RCC 7860 (cell line): ENCODE measurements around the gene NRG2.

Experiments
- DNase-seq: peaks from one replicate; pipeline ENCODE4 v3.0.0-alpha.2; 2015; ENCODE audit warnings: low spot score
- FAIRE-seq: peaks from 2 replicates; lab custom pipeline; 2012; peaks lifted over from hg19 to GRCh38; lab: Jason Lieb, UNC

NRG2 gene

DNA sequence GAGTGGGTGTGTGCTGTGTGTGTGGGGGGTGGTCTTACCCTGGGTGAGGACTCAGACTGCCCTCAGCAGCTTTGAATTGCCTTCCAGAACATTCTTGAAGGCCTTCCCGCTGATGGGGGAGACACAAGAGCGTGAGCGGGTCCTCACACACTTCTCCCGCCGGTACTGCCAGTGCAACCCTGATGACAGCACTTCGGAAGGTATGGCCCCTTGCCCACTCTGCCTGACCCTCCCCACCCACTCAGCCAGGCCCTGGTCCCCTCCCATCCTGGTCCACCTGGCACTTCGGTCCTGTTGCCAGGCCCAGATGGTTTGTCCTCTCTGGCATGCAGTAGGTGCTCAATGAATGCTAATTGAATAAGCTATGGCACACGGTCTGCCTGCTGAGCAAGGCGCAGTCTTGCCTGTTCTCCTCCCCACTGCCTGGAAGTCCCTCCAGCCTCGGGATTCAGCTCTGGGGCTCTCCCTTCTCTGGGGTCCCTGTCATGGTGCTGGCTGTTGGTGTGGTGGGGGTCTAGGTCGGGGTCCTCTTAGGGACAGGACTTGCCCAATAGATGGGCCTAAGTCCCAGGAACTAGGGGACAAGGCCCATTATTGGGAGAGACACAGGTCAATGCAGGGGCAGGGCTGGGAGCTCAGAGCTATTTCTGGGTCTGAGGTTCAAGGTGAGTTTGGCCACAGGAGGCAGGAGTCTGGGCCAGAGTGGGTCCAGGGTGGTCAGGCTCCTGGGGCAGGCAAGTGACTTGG lies 221.1 kb downstream of the NRG2 start:
- DNase-seq (no peak), FAIRE-seq (no peak)

DNA sequence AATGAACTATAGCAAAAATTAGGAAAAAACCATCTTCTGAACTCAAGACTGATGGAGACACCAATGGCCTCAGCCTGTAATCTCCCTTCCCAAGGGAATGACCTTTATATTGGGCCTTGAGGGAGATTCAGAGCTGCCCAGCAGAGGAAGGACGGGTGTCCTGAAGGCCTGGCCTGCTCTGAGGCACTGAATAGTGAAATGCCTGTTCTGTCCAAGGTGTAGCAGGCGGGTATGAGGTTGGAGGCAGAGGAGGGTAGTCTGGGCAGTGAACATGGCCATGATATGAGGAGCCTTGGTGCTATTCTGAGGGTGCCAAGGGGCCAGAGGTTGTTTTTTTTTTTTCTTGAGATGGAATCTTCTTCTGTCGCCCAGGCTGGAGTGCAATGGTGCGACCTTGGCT lies 222.5 kb downstream of the NRG2 start:
- DNase-seq (no peak), FAIRE-seq (no peak)

DNA sequence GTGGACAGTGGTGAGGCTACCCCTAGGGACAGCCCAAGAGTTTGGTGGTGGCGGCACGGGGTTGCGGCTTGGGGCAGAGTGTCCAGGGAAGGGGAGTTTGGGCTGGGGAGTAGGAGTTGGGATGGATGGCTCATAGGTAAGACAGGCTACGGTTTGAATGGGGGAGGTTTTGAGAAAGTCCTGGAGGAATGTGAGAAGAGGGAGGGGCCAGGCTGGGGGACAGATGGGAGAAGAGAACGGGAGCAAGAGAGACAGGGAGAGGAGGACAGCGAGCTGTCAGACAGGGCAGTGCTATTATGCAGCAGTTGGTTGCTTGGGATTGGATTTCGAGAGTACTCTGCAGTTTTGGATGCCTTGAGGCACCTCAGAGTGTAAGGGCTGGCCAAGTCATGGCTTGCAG lies 223.0 kb downstream of the NRG2 start:
- no peak for DNase-seq
- no peak for FAIRE-seq

DNA sequence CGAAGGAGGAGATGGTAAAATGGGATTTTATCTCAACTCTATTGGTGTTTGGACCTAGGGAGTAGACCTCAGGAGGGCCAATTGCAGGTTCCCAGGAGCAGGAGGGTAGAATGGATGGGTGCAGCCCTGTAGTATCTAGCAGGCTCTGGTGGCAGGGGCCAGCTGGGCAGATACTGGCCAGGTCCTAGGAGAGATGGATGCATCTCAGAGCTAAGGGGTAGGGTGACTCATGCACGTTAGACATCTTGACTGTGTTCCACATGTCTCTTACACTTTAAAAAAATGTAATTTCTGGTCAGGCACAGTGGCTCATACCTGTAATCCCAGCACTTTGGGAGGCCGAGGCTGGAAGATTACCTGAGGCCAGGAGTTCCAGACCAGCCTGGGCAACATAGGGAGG lies 225.1 kb downstream of the NRG2 start:
- no peak for FAIRE-seq

DNA sequence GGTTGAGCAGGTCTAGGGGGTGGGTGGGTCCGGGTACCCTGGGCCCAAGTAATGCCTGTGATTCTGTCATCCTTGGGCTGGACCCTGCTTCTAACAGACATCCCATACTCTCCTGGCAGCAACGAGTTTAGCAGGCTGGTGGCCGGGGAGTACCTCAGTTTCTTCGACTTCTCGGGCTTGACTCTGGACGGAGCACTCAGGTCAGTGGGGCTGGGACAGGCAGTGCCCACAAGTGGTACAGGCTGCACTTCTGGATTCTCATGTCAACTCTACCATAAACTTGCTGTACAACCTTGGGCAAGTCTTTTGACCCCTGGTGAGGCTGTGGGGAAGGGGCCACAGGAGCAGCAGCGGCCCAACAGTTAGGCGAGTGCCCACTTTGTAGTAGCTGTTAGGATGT lies 225.7 kb downstream of the NRG2 start:
- DNase-seq = no peak

More for the DNA sequence above, 225.1 kb downstream of the NRG2 start:
- DNase-seq = no peak

DNA sequence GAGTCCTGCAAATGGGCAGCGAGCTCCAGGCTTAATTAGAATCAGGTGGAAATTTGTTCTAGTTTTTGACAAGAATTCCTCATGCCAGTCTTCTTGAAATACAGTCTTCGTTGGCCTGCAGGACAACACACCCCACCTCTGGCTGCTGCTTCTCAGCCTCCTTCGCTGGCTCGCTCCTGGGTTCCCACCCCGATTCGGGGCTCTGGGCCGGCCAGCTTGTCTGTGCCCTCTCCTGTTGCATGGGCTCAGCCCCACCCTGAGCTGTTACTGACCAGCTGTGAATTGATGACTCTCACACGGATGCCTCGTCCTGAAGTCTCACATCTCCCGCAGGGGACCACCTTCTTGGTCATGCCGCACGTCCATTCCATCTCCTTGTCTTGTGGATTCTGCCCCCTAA lies 226.5 kb downstream of the NRG2 start:
- FAIRE-seq (no peak), DNase-seq (no peak)

More for the DNA sequence above, 225.7 kb downstream of the NRG2 start:
- FAIRE-seq = no peak

DNA sequence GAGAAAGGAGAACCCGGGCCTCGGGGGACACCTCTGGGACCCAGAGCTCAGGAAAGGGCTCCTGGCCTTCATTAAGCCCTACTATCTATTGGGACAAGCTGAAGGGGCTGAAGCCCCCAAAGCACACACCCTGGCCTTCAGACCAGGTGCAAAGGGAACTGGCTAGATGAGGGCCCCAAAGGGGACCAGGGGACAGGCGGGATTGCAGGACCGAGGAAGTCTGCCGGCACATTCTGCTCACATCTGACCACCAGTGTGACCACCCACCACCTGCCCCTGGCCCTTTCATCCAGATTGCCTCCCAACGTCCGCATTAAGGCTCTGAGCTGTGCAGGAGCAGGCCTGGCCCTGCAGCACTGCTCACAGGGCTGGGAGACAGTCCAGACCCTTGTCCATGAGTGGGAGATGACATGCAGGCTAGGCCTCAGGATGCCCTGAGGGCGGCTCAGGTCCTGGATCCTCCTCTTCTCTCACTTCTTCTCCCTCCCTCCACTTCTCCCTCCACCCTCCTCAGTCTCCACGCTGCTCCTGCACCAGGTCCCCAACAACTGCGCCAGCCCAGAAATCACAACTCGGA lies 228.3 kb downstream of the NRG2 start:
- FAIRE-seq = no peak
- no peak for DNase-seq

DNA sequence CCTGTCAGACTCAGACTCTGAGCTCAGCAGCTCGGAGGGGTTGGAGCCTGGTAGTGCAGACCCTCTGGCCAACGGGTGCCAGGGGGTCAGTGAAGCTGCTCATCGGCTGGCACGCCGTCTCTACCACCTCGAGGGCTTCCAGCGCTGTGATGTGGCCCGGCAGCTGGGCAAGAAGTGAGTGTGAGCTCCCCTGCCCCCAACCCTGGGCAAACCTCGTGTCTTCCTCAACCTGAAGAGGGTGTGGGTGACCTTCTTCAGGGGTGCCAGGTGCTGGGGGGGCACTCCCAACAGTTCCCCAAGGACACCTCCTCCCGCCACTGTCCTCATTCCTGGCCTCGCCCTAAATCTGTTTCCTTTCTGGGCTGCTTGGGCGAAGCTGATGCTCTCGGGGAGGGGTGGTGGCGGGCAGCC lies 228.9 kb downstream of the NRG2 start:
- no peak for DNase-seq
- FAIRE-seq = no peak

DNA sequence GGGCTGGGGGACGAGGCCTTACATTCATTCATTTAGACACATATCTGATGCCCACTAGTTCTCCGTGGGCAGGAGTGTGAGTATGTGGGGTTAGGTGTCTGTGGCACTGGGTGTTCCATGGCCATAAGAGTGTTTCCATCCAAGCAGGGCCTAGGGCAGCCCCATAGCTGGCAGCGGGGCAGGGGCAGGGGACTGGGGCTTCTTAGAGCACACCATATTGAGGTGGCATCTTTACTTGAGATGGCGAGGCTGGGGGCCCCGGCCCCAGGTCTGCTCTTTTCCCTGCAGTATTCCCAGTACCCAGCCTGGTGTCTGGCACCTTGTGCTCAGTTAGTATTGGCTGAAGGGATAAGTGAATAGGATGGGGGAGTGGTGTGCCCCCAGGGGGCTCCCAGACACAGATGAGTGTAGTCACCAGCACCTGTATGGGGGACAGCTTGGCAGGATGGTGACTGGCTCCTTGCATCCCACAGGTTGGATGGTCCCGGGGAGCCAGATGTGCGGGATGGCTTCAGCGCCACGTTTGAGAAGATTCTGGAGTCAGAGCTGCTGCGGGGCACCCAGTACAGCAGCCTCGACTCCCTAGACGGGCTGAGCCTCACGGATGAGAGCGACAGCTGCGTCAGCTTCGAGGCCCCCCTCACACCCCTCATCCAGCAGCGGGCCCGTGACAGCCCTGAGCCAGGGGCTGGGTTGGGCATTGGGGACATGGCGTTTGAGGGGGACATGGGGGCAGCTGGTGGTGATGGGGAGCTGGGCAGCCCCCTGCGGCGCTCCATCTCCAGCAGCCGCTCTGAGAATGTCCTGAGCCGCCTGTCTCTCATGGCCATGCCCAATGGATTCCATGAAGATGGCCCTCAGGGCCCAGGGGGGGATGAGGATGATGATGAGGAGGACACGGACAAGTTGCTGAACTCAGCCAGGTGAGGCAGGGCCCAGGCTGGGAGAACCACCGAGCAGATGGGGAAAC lies 230.0 kb downstream of the NRG2 start:
- FAIRE-seq = no peak

DNA sequence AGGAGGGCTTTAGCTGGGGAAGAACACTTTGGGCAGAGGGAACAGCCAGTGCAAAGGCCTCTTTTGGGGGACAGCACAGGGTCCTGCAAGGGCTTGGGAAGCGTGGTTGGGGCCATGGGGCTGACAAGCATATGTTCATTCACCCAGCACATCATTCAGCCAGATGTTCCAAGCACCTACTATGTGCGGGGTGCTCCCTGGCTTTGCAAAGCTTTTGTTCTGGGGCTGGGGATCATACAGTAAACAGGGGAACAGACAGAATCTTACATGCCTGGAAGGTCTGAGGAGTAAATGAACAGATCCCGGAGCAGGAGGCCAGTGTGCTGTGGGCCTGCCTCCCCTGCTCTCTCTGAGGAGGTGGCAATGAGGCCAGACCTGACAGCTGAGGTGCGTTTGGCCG lies 230.8 kb downstream of the NRG2 start:
- no peak for DNase-seq
- no peak for FAIRE-seq

More for the DNA sequence above, 230.0 kb downstream of the NRG2 start:
- DNase-seq = no peak

DNA sequence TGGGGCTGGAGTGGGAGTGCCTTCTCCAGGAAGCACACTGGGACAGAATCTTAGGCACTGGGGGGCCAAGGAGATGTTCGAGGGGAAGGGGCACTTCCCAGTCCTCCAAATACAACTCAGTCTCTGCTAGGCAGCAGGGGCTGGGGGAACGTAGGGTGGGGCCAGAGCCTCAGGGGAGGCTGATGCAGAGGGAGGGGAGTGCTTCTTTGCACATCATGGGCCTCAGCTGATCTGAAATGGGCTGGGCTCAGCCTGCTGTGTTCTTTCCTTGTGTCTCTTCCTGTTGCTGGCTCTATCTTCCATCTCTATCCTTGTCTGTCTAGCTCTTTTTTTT lies 231.9 kb downstream of the NRG2 start:
- DNase-seq = no peak
- FAIRE-seq = no peak

DNA sequence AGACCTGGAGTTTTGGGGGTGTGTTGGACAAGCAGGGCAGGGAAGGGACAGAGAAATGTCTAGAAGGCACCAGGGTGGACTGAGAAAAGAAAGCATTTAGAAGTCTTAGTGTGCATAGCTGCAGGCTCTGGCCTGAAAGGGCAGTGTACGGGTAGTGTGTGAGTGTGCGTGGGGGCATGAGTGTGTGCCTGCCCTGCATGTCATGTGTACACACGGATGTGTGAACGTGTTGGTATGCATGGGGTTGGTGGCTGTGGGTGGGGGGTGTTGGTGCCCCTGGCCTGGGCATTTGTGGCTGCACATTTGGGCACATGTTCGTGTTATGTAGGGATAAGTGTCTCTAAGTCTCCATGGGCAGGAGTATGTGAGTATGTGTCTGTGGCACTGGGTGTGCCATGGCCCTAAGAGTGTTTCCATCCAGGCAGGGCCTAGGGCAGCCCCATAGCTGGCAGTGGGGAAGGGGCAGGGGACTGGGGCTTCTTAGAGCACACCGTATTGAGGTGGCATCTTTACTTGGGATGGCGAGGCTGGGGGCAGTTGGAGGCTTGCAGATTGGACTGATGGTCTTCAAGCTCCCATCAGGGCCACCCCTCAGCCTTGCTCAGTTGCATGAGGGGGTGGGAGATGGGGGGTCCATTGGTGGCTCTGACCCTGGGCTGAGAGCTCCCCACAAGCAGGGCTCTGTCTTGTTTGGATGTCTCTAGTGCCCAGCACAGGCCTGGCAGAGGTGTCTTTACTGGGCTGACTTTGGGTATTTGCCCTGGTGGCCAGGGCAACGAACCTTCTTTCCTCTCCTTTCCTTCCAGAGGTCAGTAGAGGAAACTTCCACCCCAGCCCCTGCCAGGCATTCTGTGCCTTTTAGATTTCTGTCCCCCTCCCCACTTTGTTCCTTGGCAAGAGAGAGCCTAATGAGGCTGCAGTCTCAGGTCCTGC lies 232.5 kb downstream of the NRG2 start:
- DNase-seq (no peak), FAIRE-seq (no peak)

DNA sequence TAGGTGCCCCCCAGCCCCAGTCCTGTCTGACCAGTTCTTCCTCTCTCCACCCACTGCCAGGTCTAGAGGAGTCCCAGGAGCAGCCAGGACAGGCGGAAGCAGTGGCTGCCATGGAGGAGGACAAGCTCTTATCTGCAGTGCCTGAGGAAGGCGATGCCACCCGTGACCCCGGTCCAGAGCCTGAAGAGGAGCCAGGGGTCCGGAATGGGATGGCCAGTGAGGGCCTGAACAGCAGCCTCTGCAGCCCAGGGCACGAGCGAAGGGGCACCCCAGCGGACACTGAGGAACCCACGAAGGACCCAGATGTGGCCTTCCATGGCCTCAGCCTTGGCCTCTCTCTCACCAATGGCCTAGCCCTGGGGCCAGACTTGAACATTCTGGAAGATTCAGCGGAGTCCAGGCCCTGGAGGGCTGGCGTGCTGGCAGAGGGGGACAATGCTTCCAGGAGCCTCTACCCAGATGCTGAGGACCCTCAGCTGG lies 233.7 kb downstream of the NRG2 start:
- DNase-seq = no peak
- FAIRE-seq = no peak

DNA sequence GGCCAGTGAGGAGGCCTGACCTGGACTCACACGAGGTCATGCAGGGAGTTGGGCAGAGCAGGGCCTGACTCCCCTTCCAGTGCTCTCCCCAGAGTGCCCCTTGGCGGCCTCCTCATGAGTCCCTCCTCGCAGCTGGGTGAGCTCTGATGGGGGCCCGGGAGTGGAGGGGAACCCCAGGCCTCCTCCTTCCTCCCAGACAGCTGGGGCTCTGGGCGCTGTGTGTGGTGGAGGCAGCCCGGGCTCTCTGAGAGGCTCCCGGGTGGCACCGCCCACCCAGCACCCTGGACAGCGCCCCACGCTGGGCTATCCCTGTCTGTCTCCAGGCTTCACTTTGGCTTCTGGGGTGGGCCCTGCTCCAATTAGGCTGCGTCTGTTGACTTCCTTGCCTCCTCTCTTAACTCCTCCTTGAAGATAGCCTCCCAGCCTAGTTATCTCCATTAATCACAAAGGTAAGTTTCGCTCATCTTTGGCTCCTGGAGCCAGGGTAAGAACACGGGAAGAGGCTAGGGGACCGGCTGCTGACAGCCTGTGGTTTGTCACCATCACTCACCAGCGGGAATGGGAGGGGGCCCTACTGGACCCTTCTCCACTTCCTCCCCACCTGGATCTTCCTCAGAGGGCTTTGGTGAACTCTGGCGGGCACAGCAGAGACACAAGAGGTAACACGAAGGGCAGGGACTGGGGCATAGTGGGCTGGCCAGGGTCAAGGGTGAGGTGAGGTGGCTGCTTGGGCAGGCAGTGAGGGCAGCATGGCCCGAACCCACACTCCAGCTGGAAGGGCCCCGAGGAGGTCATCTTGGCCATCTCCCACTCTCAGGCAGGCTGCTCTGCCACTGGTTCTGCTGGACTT lies 234.4 kb downstream of the NRG2 start:
- FAIRE-seq = no peak
- DNase-seq = no peak

DNA sequence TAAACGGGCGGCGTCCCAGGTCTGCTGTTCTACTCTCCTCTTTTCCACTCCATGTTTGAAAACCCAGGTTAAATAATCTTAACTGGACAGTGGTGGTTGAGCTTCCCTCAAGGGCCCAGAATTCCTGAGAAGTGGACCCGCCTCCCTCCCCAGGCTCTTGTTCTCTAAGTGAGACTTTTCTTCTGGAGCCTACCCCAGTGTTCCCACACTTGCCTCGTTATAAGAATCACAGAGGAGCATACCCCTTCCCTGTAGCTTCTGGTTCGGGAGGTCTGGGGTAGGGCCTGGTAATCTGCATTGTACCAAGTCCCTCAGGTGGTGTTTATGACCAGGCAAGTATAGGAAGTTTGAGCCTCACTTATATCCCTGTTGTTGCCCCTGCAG lies 235.5 kb downstream of the NRG2 start:
- DNase-seq (no peak), FAIRE-seq (no peak)

DNA sequence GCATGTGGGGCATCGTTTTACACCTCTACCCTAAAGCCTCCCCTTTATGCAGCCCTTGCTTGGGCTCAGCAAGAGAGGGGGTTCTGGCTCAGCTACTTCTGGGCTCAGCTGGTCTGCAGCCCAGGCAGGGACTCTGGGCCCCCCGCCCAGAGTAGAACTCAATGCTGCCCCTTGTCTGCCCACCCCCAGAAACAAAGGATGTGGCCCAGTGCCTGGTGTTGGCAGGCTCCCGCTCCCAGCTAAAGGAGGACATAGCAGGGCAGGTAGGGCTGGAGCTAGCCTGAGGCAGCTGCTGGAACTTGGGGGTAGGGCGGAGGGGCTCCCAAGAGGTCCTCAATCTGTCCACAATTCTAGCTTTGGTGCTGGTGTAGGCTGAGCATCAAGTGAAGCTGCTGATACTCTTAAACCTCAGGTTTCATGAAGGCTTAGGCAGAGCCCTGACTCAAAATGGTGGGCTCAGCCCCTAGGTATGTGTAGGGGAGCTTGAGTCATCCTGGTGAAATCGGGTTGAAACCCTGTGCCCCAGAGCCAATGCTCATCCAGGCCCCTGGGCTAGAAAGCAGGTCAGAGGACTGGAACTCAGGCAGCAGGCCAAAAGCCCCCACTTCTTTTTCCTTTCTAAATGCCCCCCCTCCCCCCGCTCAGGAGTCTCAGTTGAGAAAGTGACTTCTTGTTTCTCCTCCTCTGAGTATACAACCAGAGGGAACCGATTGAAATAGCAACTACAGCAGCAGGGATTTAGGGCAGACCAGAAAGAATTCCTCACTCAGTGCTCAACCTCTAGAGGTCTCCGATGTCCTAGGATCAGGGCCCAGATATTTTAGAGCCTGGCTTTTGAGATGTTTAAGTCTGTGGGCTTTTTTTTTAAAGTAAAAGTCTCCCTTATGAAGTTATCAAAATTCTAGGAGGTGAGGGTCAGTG lies 236.1 kb downstream of the NRG2 start:
- DNase-seq = no peak
- no peak for FAIRE-seq

DNA sequence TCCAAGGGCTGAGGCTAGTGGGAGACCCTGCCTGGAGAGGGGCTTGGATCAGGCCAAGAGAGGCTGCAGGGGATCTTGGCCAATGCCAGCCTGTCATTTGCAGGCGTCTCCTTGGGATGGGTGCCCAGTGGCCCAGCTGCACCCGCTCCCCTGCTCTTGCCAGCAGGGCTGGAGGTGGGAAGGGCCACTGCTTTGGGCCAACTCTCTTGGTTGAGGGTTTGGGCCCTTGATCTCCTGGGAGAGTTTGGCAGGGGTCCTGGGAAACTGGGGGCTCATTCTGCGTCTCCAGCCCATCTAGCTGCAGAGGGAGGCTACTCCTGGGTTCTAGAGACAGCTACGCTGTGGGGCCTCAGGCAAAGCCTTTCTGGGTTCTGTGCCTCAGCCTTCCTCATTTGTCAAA lies 237.0 kb downstream of the NRG2 start:
- FAIRE-seq = no peak

DNA sequence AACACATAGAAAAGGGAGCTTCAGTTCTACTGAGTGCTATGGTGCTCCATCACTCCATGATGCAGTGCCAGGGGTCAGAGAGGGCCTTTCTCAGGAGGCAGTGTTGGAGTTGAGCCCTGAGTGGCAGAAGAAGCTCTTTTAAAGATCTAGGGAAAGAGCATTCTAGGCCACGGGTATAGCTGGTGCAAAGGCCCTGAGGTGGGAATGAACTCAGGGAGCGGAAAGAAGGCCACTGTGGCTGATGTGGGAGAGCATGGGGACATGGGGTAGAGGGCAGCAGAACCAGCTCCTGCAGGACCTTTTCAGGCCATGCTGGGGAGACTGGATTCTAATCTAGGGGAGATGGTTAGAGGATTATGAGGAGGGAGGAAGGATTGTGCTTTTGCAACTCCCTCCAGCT lies 237.6 kb downstream of the NRG2 start:
- FAIRE-seq = no peak
- DNase-seq = no peak

More for the DNA sequence above, 237.0 kb downstream of the NRG2 start:
- no peak for DNase-seq
